Left ventricle myocardium superior (tissue), 1 donor: Measurements from ENCODE around the gene LSR. TPM values are rescaled to one million over a fixed set of nuclear protein-coding genes. Genes with fewer than 3 reads are reported as not detected.
"Not testable (repeated sequence)": the region's sequence is repeated elsewhere in the genome, so short reads cannot be mapped to it uniquely, and the experiment has no call there.

ENCODE experiments used
- ATAC-seq: fragments of 200-7000 bp; cut with Tn5 transposase; one replicate; pipeline ENCODE4 v1.9.1; 2020; ENCODE audit warnings: mild to moderate bottlenecking, moderate library complexity
- DNase-seq: peaks from one replicate; pipeline ENCODE4 v3.0.0-alpha.2; 2020
- intact Hi-C: fragments of 100-400 bp; cut with micrococcal nuclease; formaldehyde crosslinking; loops from one replicate; pipeline ENCODE4 v1.11.0; 2022
- total RNA-seq: library from RNA; stranded (reverse); fragmentation: NEBNext Ultra II Directional; extraction: Animal tissue kit (Norgen Biotek cat#: 25700); gene quantifications from one replicate; pipeline ENCODE4 v1.2.1, GENCODE V29; 2021
- donor health status: DM: no; HTN: yes; CAD: no; lungs with severe emphysema.

Gene LSR
- total RNA-seq, 1 donor from 2014 or later = 6.1 TPM

- ATAC-seq (no peak), DNase-seq (no peak)
- intact Hi-C loops = no loop called here
Measured at GRCh38 chr19:35216016-35216832, 32.6 kb upstream of the LSR start.

GRCh38 chr19:35216833-35217648 is 31.8 kb upstream of the LSR start:
- peak; percentile 14 for ATAC-seq
- DNase-seq = no peak
- intact Hi-C loops = no loop called here

GRCh38 chr19:35217649-35217990 is 31.2 kb upstream of the LSR start:
- no peak for ATAC-seq

GRCh38 chr19:35219008-35219407 is 29.8 kb upstream of the LSR start:
- ATAC-seq (no peak), DNase-seq (no peak)
- intact Hi-C loops = no loop called here

More at GRCh38 chr19:35217649-35217990, 31.2 kb upstream of the LSR start:
- no peak for DNase-seq
- intact Hi-C loops = no loop called here

GRCh38 chr19:35220315-35220921 is 28.4 kb upstream of the LSR start:
- ATAC-seq (no peak), DNase-seq (no peak)
- intact Hi-C loops = no loop called here

GRCh38 chr19:35220973-35221590 is 27.7 kb upstream of the LSR start:
- ATAC-seq, intact Hi-C loops, DNase-seq: not testable (repeated sequence)

- no peak for DNase-seq
- ATAC-seq = no peak
- intact Hi-C loops = no loop called here
Measured at GRCh38 chr19:35222373-35223015, 26.3 kb upstream of the LSR start.

- intact Hi-C loops = no loop called here
- DNase-seq (no peak), ATAC-seq (no peak)
Measured at GRCh38 chr19:35223084-35223790, 25.6 kb upstream of the LSR start.

GRCh38 chr19:35223862-35224505 is 24.8 kb upstream of the LSR start:
- ATAC-seq = peak; percentile 55
- DNase-seq = no peak
- intact Hi-C loops = no loop called here

- ATAC-seq (peak; percentile 29), DNase-seq (no peak)
- intact Hi-C loops = no loop called here
Measured at GRCh38 chr19:35224681-35225571, 23.9 kb upstream of the LSR start.

- intact Hi-C loops = no loop called here
- ATAC-seq (no peak), DNase-seq (no peak)
Measured at GRCh38 chr19:35225951-35226350, 22.9 kb upstream of the LSR start.

GRCh38 chr19:35226748-35227147 is 22.1 kb upstream of the LSR start:
- ATAC-seq (no peak), DNase-seq (no peak)
- intact Hi-C loops = no loop called here

GRCh38 chr19:35228177-35228930 is 20.4 kb upstream of the LSR start, which contains the start of gene FAM187B:
Gene FAM187B, minus strand, starts transcription at chr19:35228739. Its CDS starts 59 bp downstream, at chr19:35228680.
- intact Hi-C loops = no loop called here
- ATAC-seq (no peak), DNase-seq (no peak)

GRCh38 chr19:35229601-35230000 is 19.2 kb upstream of the LSR start:
- DNase-seq (no peak), ATAC-seq (no peak)
- intact Hi-C loops = no loop called here

GRCh38 chr19:35231956-35232645 is 16.7 kb upstream of the LSR start:
- DNase-seq (no peak), ATAC-seq (no peak)
- intact Hi-C loops = no loop called here

GRCh38 chr19:35232912-35233311 is 15.9 kb upstream of the LSR start:
- ATAC-seq (no peak), DNase-seq (no peak)
- intact Hi-C loops = no loop called here
